ENCODE results near the gene MYO1D. TPM values are rescaled to one million over a fixed set of nuclear protein-coding genes. Genes with fewer than 3 reads are reported as not detected.

Gene MYO1D
- total RNA-seq, 2 donors from 2014 or later, result 394 to 421 TPM

DNA sequence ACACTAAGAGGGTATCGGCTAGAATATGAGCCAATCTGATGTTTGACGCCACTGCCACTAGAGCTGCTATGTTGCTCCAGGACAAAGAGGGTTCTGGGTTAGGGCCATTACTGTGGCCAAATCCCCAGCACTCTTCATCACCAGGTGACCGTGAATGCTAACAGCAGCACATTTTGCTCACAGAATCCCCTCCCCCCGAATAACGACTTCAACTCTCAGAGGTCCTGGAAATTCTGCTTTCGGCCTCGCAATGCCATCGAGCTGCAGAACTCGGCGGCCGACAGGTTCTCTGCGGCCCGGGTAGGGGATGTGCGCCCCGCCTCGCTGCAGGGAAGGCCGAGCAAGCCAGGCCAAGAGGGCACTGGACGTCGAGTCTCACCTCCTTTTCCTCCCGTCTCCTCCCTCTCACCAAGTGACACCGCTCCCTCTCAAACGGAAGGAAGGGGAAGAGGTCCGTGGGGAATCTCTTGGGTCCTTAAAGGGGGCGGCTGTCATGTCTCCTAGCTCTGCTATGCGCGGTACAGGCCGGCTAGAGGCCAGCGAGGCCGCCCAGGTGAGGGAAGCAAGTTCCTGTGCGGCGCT, 358.2 kb downstream of the MYO1D start:
- DNase-seq, result no peak
- no peak for ATAC-seq
- intact Hi-C loops (cut with DNase I, micrococcal nuclease), result no loop called here

DNA sequence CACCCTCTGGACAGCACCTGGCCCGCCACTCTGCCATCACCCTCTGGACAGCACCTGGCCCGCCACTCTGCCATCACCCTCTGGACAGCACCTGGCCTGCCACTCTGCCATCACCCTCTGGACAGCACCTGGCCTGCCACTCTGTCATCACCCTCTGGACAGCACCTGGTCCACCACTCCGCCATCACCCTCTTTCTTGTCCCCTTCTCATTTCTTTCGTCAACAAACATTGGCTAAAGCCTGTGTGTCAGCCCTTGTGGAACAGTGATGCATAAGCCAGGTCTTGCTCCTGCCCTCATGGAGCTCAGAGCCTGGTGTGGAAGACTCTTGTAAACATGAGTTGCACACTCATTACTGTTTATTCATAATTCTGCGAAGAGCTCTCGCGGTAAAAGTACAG, 358.9 kb downstream of the MYO1D start:
- no peak for ATAC-seq
- DNase-seq, result no peak

DNA sequence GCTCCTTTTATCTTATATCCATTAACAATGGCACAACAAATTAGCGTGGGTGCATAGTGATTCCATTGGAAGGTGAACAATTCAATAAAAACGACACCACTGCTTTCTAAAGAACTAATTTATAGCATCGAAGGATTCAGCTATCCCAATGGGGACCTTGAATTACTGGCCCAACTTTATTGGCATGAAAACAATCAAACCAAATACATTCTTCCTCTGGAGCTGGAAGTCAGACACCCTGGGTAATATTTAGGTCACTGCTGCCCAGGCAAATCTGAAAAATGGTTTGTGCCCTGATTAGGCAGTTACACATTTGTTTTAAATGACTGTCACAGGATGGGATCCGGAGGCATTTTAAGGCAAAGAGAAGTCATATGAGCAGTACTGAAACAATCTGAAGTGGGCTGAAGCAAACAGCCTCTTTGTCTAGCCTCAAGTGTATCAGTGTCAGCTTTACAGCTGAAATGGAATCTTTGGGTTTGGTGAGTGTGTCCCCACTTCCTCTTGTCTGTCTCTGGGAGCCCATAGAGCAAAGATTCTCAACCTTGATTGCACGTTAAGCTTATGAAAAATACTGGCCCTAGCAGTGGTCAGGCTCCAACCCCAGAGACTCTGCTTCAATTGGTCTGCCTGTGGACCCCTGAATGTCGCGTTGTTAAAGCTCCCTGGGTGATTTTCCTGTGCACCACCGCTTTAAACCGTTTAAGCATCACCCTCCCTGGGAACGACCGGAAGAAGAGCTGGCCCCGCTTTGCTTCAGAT, 359.8 kb downstream of the MYO1D start:
- intact Hi-C loops (cut with DNase I, micrococcal nuclease), result no loop called here
- DNase-seq (no peak), ATAC-seq (no peak)

More for the DNA sequence above, 358.9 kb downstream of the MYO1D start:
- intact Hi-C loops (cut with DNase I, micrococcal nuclease), result no loop called here

DNA sequence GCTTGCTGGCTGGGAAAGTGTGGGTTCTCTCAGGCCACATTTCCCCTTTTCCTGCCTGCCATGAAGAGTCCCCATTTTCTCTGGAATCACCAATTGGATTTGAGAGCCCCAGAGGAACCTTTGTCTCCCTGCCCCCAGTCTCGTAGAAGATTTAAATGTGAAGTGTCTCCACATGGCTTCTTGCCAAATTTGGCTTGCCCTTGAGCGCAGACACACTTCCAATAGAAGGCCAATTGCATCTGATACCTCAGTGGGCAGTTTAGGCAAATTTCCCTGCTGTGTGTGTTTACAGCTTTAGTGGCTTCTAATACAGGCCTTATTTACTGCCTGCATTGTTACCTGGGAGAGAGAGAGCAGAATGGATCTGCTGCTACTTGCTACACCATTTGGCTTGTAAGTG, 360.5 kb downstream of the MYO1D start:
- ATAC-seq, result no peak
- intact Hi-C loops (cut with DNase I, micrococcal nuclease), result no loop called here
- no peak for DNase-seq

DNA sequence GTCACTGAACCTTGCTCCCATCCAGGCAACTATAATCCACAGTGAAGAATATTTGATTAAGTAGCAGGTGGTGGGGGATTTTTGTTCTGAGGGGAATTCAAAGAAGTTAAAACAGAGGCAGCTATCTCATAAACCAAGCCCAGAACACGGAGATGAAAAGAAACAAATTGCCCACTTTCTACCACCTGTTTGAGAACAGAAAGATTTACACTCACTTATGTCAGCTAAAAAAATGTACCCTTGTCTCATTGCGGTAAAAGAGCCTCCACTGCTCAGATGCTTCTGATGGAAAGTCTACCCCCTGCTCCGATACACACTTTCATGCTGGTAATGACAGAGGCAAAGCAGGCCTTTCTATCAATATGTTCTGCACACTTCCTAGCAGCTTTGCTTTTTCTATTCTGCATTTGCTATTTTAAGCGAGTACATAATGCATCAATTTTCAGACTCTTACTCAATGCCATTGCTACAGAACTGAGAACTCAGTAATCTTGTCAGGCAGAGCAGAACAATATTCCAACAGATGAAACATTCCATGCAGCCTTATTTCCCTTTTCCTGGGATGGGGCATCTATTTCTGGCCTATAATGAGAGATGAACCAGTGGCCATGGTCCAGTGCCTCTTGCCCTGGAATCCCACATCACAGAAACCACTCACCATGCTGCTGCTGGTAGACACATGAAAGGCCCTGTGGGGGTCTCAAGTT, 361.1 kb downstream of the MYO1D start:
- DNase-seq, result no peak
- intact Hi-C loops (cut with DNase I, micrococcal nuclease), result no loop called here
- no peak for ATAC-seq

DNA sequence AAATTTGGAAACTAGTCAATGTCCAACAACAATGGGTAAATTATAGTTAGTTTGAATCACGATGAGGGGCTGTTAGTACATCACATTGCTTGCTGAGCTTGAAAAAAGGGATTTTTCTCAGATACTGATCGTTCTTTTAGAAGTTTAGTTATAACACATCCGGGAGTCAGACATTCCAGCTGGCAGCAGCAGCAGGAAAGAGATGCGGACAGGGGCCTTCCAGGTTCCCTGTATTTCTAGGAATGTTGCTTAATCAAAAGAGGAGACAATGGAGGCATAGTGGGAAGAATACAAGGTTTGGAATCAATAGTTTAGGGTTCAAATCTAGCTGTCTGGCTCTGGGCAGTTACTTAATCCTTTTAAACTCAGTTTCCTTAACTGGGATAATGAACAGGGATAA, 362.3 kb downstream of the MYO1D start:
- no peak for DNase-seq
- intact Hi-C loops (cut with DNase I, micrococcal nuclease), result no loop called here
- ATAC-seq, result no peak

DNA sequence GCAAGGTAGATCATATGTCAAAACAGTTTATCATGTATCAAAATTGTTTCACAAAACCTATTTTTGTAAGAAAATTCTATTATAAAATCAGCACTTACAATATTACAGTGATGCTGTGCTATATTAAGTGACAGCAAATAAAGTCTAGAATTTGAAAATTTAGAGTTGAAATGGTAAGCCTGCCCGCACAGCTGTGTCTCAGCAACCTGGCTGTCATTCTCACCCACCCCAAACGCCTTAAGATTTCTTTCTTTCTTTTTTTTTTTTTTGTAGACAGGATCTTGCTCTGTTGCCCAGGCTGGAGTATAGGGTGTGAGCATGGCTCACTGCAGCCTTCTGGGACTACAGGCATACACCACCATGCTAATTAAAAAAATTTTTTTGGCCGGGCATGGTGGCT, 363.3 kb downstream of the MYO1D start:
- ATAC-seq (no peak), DNase-seq (no peak)
- intact Hi-C loops (cut with DNase I, micrococcal nuclease), result no loop called here

DNA sequence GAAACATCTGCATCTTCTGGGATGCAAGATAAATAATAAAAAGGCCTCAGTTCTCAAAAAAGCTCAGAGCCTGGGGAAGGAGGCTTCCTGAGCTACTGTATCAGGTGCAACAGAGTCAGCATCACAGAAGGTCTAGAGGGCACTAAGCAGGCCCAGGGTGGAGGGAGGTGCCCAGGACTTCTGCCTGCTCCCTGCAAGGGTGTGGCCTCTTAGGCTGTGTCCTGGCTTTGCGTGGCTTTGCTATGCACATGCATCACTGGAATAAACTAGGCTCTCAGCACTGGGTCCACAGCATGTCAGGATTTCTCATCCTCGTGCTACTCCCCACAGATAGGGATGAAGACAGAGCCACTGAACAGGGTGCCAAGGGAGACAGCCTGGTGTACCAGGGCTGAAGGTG, 364.6 kb downstream of the MYO1D start:
- DNase-seq, result no peak
- ATAC-seq, result peak; percentile 48
- intact Hi-C loops (cut with DNase I, micrococcal nuclease), result no loop called here

DNA sequence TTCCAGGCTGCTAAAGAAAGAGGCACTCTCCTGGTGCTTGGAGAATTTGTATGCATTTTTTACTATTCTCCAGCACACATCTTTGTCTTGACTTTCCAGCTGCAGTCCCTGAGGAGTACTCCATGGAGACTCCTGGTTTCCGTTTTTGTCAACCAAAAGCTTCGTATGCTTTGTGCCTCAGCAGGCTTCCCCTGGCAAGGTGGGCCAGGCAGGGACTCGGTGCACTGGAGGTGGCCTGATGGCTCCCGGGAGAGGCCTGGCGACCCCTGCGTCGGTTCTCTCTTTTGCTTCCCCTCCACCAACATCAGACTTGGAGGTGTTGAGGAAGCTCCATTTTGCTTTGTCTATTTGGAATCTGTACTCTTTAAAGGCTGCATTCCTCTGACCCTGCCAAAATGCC, 366.5 kb downstream of the MYO1D start:
- ATAC-seq, result no peak

DNA sequence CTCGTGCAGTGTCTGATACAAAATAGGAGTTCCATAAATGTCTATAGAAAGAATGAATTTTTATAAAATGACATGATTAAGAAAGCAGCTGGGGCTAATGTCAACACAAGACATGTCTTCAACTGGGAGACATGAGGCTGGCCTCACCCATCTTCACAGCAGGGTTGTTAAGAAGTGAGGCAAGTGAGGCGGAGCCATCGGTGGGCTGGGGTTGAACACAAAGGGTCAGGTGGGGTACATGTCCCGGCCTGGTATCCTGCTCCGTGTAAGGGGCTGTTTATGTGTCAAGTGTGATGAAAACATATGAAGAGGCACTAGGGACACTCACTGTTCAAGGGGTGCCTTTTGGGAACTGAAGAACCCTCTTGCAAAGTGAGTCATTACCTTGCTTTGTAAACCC, 368.0 kb downstream of the MYO1D start:
- DNase-seq (no peak), ATAC-seq (no peak)
- intact Hi-C loops (cut with DNase I, micrococcal nuclease), result no loop called here

More for the DNA sequence above, 366.5 kb downstream of the MYO1D start:
- DNase-seq, result no peak
- intact Hi-C loops (cut with DNase I, micrococcal nuclease), result no loop called here

DNA sequence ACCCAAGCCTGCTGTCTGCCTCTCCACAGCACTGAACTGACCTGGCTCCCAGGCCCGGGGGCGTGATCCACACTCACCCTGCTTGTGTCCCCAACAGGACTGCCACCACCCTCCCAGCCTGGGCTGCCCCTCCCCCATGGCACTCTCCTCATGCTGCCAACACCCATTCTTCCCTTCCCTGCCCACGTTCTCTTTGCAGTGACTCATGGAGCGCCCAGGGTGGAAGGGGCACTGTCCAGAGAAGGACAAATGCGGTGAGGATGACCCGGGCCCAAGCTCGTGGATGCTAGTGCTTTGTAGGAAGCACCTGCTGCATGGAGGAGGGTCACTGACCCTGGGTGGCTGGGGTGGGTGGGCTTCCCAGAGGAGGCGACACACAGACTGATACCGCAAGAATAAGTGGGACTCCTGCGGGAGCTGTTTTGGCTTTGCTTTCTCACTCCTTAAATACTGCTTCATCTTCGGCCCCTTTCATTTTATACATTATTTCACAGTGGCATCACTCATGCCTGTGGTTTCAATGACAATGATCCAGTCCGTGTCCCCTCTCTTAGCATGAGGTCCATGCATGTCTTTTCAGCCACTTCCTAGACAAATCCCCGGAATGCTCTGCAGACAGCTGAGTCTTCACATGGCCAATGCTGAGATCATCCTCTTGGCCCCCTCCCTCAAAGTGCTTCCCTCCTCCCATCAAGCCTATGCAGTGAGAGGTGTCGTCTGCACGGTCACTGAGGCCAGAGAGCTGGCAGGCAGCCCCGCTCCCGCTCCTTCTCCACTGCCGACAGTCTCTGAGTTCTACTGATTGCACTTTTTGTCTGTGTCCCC, 372.5 kb downstream of the MYO1D start:
- DNase-seq, result no peak
- peak; percentile 22 for ATAC-seq
- intact Hi-C loops (cut with DNase I, micrococcal nuclease), result no loop called here

DNA sequence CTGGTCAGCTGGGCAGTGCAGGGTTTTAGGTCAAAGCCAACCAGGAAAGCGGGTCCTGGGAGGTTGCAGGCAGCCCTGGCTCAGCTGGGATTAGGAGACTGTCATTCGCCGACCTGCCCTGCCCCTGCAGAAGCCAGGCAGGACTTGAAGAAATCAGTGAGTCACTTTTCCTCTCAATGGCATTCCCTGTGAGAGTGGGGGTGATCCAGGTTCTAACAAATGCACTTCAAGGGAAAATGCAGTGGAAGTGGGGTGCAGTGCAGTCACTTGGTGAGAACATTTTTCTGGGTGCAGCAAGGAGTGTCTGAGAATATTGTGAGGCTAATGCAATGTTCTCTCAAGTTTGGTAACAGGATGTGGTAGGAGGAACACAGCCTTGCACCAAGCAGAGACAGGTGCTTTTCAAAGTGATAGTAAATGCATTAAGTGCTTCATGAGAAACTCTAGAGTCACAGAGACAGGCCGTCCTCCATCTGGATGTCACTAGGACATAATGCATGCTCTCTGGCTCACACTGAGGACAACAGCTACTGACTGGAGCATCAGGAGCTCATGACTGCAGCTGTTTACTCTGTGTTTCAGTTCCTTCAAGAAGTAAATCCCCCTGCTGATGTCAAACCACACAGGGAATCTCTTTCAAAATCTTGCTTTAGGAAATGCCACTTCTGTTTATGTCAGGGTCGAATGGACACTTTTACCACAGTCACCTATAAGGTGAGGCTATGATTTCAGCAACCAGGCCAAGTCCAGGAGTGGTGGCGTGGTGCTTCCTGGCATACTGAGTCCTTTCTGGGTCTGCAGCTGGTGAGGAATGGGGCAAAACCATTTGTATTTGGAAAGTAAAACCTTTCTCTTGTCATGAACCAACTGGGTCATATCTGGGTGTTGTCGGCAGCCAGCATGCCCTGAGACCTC, 373.4 kb downstream of the MYO1D start:
- peak; percentile 27 for ATAC-seq
- no peak for DNase-seq
- intact Hi-C loops (cut with DNase I, micrococcal nuclease), result no loop called here

DNA sequence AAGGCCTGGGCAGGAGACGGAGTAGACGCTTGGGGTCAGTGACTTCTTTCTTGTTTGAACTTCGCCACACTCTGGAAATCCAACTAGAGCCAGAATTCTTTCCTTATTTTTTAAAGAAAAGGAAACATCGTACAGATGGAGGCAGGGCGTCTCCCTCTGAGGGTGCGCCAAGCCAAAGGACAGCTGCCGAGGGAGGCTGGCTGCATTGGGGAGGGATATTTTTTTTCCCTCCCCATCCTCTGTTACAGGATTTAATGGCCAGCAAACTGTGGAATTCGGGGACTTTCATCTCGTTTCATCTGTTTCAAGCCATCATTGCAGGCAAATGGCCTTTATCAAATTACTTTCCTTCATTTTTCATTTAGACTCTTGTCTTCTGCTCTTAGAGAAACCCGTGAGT, 374.2 kb downstream of the MYO1D start:
- ATAC-seq (no peak), DNase-seq (no peak)
- intact Hi-C loops (cut with DNase I, micrococcal nuclease), result no loop called here

DNA sequence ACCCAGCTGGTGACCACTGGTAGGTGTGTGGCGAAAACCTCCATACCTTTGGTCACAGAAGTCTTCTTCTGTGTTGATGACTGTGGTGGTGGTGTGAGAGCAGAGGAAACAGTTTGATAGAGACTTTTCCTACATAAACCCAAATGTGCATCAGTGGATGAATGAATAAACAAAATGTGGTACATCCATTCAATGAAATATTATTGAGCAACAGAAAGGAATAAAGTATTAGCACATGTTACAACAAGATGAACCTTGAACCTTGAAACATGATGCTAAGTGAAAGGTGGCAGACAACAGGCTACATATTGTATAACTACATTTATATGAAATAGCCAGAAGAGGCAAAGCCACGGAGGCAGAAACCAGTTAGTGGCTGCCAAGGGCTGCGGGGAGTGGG, 374.9 kb downstream of the MYO1D start:
- intact Hi-C loops (cut with DNase I, micrococcal nuclease), result no loop called here
- ATAC-seq (no peak), DNase-seq (no peak)

DNA sequence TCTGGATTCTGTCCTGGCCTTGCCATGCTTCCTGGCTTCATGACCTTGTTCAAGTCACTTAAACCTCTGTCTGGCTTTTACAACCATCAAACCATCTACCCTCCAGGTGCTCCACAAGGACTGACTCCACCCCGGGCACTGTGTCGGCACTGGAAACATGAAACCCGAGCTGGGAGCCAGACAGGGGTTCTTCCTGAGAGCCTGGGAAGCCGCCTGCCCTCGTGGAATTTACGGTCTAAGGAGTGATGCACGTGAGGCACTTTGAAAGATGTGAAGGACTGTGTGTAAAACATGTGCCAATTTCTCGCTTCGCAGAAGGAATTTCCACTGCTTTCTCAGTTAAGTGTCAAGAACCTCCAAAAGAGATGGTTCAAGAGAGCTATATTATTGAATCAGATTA, 378.5 kb downstream of the MYO1D start:
- ATAC-seq, result no peak
- no peak for DNase-seq
- intact Hi-C loops (cut with DNase I, micrococcal nuclease), result no loop called here

DNA sequence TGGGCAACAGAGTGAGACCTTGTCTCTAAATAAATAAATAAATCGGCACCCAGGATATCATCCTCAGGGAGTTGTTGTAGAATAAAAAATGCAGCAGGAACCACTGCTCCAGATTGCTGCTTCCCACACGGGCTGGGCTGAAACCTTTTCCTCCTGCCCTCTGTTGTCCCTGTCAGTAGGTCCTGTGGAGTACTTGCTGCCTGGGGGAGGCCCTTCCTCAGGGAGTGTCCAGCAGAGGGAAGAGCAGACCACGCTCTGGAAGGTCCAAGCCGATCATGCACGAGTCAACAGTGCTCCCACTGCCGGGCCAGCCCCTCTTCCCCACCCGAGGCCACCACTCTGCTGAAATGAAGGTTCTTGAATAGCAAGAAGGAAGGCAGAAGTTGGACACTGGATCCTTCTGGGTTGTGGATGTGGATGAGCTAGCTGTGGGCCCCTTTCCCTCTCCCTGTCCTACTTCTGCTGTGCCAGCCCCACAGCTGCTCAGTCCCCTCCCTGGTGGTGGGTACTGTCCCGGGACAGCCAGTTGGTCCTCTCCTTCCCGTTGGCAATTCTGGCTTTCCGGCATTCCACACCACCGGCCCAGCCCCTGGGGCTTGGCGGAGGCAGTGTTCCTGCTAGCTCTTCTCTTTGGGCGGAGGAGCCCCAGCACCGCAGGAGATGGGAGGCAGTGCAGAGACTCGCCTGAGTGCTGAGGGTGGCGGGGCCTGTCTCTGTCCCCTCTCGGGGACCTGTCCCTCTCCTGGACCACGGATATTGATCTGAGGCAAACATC, 379.3 kb downstream of the MYO1D start:
- intact Hi-C loops (cut with DNase I, micrococcal nuclease), result no loop called here
- no peak for ATAC-seq
- DNase-seq, result no peak

DNA sequence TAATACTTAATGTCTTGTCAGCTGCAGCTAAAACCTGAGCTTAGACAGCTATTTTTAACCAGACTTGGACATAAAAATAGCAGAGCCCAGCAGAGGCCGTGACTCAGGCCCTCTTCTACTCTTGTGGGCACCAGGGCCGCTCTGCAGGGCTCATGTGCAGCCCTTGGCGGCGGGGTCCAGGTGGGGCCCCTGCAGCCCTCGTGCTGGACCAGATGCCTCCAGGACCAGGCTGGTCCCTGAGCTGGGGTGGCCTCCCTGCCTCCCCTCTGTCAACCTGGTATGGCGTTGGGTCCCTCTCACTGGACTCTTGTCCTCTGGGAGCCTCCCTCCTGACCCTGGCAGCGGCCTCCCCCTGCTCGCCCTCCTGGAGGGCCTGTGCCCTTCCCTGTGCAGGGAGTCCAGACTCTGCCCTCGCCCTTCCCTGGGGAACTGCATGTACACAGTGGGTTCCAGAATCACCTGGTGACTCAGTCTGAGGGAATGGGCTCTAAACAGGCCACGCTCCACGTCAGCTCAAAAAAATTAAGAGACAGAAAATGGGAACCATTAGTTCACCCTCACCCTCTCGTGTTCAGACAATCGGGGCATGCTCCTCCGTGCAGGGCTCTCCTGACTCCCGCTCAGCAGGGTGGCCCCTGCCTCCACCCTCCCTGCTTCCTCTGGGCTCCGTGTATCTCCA, 380.4 kb downstream of the MYO1D start:
- ATAC-seq (no peak), DNase-seq (no peak)
- intact Hi-C loops (cut with DNase I, micrococcal nuclease), result no loop called here
